ENCODE measurements around the gene ACSL6. TPM values are rescaled to one million over a fixed set of nuclear protein-coding genes. Genes with fewer than 3 reads are reported as not detected.

Gene ACSL6
- total and polyA plus RNA-seq, 2 donors (not counting 1 experiment from before 2014, with no cell fraction given): 0.03 to 0.62 TPM

- Histone ChIP-seq H4K20me1 (ENCODE audit: control insufficient read depth, insufficient read depth, low read length, poor library complexity, severe bottlenecking) (no peaks in the 10 kb centered on the region), H2AFZ (ENCODE audit: insufficient read depth, low read depth, low read length, poor library complexity, severe bottlenecking) (no peak overlapping the region), H3K4me1 (ENCODE audit: control insufficient read depth in 2 of 2, insufficient read depth in 2 of 2, low read length in 2 of 2) (no peaks in the 10 kb centered on the region), H3K4me2 (replicated peaks; ENCODE audit: low read depth, low read length, poor library complexity, severe bottlenecking) (no peak overlapping the region), H3K9ac (ENCODE audit: low read length) (no peak overlapping the region), H3K9me3 (ENCODE audit: control extremely low read depth in 1 of 3, control insufficient read depth in 2 of 3, insufficient read depth in 1 of 3, low read length in 2 of 3) (peaks cover 0 to 3% (median 0%) of the 10 kb centered on the region in 3 donors), H3K4me3 (ENCODE audit: control extremely low read depth in 1 of 5, extremely low read depth in 1 of 5, insufficient read depth in 1 of 5, low read depth in 2 of 5, low read length in 4 of 5) (no peak overlapping the region), H3K27ac (ENCODE audit: low read length in 2 of 2) (no peak overlapping the region), H3K36me3 (replicated peaks in 1 of 2; ENCODE audit: control extremely low read depth in 1 of 2, control insufficient read depth in 1 of 2, extremely low read depth in 1 of 2, insufficient read depth in 2 of 2, low read length in 1 of 2) (no peaks in the 10 kb centered on the region), H3K79me2 (ENCODE audit: control insufficient read depth, insufficient read depth, low read length) (no peaks in the 10 kb centered on the region), H3K27me3 (replicated peaks in 1 of 4; ENCODE audit: control extremely low read depth in 1 of 4, control insufficient read depth in 3 of 4, insufficient read depth in 4 of 4, low read length in 3 of 4) (peaks cover 0 to 6% (median 2%) of the 10 kb centered on the region in 4 experiments)
- peaks cover 37% of the 10 kb centered on the region for H3K27me3 Mint-ChIP-seq
- no CpG with 5 or more reads among the region's 4 CpGs for WGBS (ENCODE audit: insufficient coverage)
- ChIA-PET CTCF (no interaction called here), POLR2A (no interaction called here)
- H3K27ac Mint-ChIP-seq: no peak overlapping the region
- no peaks in the 10 kb centered on the region for H3K4me1 Mint-ChIP-seq
- H3K9me3 Mint-ChIP-seq (ENCODE audit: insufficient read depth): peaks cover 10% of the 10 kb centered on the region
- no peak overlapping the region for H3K4me3 Mint-ChIP-seq
- TF ChIP-seq EZH2 (IDR thresholded peaks at IDR 0.05; ENCODE audit: borderline replicate concordance, insufficient read depth, low read depth, low read length, poor library complexity, severe bottlenecking): no peak
- TF ChIP-seq CTCF (IDR thresholded peaks at IDR 0.05): no peak
- intact Hi-C loops (cut with micrococcal nuclease): no loop called here
- no peak for DNase-seq
- ATAC-seq (ENCODE audit: low read depth): no peak
Observed at GRCh38 chr5:132033122-132033521, 21.7 kb upstream of the ACSL6 start.

GRCh38 chr5:132032196-132032595 is 20.7 kb upstream of the ACSL6 start:
- Histone ChIP-seq H3K4me2 (replicated peaks; ENCODE audit: low read depth, low read length, poor library complexity, severe bottlenecking) (no peak overlapping the region), H3K9me3 (ENCODE audit: control extremely low read depth in 1 of 3, control insufficient read depth in 2 of 3, insufficient read depth in 1 of 3, low read length in 2 of 3) (peaks cover 0 to 3% (median 0%) of the 10 kb centered on the region in 3 donors), H3K9ac (ENCODE audit: low read length) (no peak overlapping the region), H3K36me3 (replicated peaks in 1 of 2; ENCODE audit: control extremely low read depth in 1 of 2, control insufficient read depth in 1 of 2, extremely low read depth in 1 of 2, insufficient read depth in 2 of 2, low read length in 1 of 2) (no peaks in the 10 kb centered on the region), H3K4me1 (ENCODE audit: control insufficient read depth in 2 of 2, insufficient read depth in 2 of 2, low read length in 2 of 2) (no peaks in the 10 kb centered on the region), H3K79me2 (ENCODE audit: control insufficient read depth, insufficient read depth, low read length) (no peaks in the 10 kb centered on the region), H3K4me3 (ENCODE audit: control extremely low read depth in 1 of 5, extremely low read depth in 1 of 5, insufficient read depth in 1 of 5, low read depth in 2 of 5, low read length in 4 of 5) (no peak overlapping the region), H3K27ac (ENCODE audit: low read length in 2 of 2) (no peak overlapping the region), H4K20me1 (ENCODE audit: control insufficient read depth, insufficient read depth, low read length, poor library complexity, severe bottlenecking) (no peaks in the 10 kb centered on the region), H2AFZ (ENCODE audit: insufficient read depth, low read depth, low read length, poor library complexity, severe bottlenecking) (no peak overlapping the region), H3K27me3 (replicated peaks in 1 of 4; ENCODE audit: control extremely low read depth in 1 of 4, control insufficient read depth in 3 of 4, insufficient read depth in 4 of 4, low read length in 3 of 4) (peaks cover 0 to 6% (median under 1%) of the 10 kb centered on the region in 4 experiments)
- no peaks in the 10 kb centered on the region for H3K4me1 Mint-ChIP-seq
- peaks cover 7% of the 10 kb centered on the region for H3K9me3 Mint-ChIP-seq (ENCODE audit: insufficient read depth)
- intact Hi-C loops (cut with micrococcal nuclease): no loop called here
- ATAC-seq (ENCODE audit: low read depth) (no peak), DNase-seq (no peak)
- ChIA-PET POLR2A (no interaction called here), CTCF (no interaction called here)
- H3K27me3 Mint-ChIP-seq: peaks cover 41% of the 10 kb centered on the region
- H3K4me3 Mint-ChIP-seq: no peak overlapping the region
- no peak overlapping the region for H3K27ac Mint-ChIP-seq
- no peak for TF ChIP-seq CTCF (IDR thresholded peaks at IDR 0.05)
- no peak for TF ChIP-seq EZH2 (IDR thresholded peaks at IDR 0.05; ENCODE audit: borderline replicate concordance, insufficient read depth, low read depth, low read length, poor library complexity, severe bottlenecking)
